OCI-LY3 (cell line): Measurements from ENCODE around the gene DNM3.

ENCODE experiments used
- EZH2phosphoT487 ChIP-seq: fragments of 200-600 bp; shearing (Covaris generic); IDR thresholded peaks from 2 replicates; pipeline ENCODE4 v1.6.1; 2018; ENCODE audit warnings: antibody characterized with exemption, mixed run types, low read depth
- TF ChIP-seq, protein P1 (sequence below): fragments of 200-600, 300-600 bp; sonication (generic); IDR thresholded peaks from 2 replicates; pipeline ENCODE4 v1.5.1; 2014; ENCODE audit warnings: antibody characterized with exemption, low read length, low read depth

DNA sequence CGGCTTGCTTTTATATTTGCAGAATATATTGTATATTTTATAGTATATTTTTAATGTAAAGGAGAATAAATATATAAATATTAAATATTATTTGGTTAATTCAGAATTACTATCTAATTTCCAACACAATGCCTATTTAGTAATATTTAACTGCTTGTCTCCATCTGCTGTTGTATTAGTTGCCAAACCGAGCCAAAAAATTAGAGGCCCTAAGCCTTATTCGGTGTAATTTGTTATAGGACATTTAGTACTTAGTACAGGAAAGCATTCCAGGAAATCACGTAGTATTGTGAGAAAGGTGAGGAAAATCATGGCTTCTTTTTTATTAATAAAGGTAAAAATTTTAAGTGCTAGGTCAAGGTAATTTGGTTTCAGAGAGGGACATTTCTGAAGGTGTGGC lies 93.8 kb downstream of the DNM3 start:
- TF ChIP-seq, protein P1, sequence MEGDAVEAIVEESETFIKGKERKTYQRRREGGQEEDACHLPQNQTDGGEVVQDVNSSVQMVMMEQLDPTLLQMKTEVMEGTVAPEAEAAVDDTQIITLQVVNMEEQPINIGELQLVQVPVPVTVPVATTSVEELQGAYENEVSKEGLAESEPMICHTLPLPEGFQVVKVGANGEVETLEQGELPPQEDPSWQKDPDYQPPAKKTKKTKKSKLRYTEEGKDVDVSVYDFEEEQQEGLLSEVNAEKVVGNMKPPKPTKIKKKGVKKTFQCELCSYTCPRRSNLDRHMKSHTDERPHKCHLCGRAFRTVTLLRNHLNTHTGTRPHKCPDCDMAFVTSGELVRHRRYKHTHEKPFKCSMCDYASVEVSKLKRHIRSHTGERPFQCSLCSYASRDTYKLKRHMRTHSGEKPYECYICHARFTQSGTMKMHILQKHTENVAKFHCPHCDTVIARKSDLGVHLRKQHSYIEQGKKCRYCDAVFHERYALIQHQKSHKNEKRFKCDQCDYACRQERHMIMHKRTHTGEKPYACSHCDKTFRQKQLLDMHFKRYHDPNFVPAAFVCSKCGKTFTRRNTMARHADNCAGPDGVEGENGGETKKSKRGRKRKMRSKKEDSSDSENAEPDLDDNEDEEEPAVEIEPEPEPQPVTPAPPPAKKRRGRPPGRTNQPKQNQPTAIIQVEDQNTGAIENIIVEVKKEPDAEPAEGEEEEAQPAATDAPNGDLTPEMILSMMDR, result no peak
- TF ChIP-seq EZH2phosphoT487, result no peak
